GM23338 (cell line): ENCODE data around the gene NTMT1. TPM values are rescaled to one million over a fixed set of nuclear protein-coding genes. Genes with fewer than 3 reads are reported as not detected.

Experiments used
- ATAC-seq: fragments of 200-7000 bp; cut with Tn5 transposase; 3 replicates; pipeline ENCODE4 v1.9.1; 2020
- DNase-seq: peaks from one replicate; pipeline ENCODE4 v3.0.0-alpha.2; 2015; ENCODE audit warnings: low spot score
- H2AFZ ChIP-seq: fragments of 200-600 bp; sonication (generic); 2 replicates; pipeline ENCODE4 v1.8.0; 2016; ENCODE audit warnings: antibody characterized with exemption, mild to moderate bottlenecking, moderate library complexity
- H3F3A ChIP-seq: fragments of 200-600 bp; sonication (generic); replicated peaks from 2 replicates; pipeline ENCODE4 v1.8.0; 2017; ENCODE audit warnings: antibody characterized with exemption, mixed run types, low read depth
- H3K27ac ChIP-seq: fragments of 200-600 bp; sonication (generic); 2 replicates; pipeline ENCODE4 v1.6.1; 2016; ENCODE audit warnings: low read depth
- H3K27me3 ChIP-seq: fragments of 200-600 bp; sonication (generic); 2 replicates; pipeline ENCODE4 v1.8.0; 2016; ENCODE audit warnings: mild to moderate bottlenecking, mixed run types, moderate library complexity; ENCODE audit not compliant: insufficient read depth
- H3K36me3 ChIP-seq: fragments of 200-600 bp; sonication (generic); 2 replicates; pipeline ENCODE4 v1.8.0; 2016; ENCODE audit warnings: mild to moderate bottlenecking; ENCODE audit not compliant: insufficient read depth
- H3K4me1 ChIP-seq: fragments of 200-600 bp; sonication (generic); 2 replicates; pipeline ENCODE4 v1.8.0; 2016; ENCODE audit warnings: mild to moderate bottlenecking, moderate library complexity; ENCODE audit not compliant: insufficient read depth
- H3K4me2 ChIP-seq: fragments of 200-600 bp; sonication (generic); 2 replicates; pipeline ENCODE4 v1.7.1; 2017; ENCODE audit warnings: mixed run types
- H3K4me3 ChIP-seq: fragments of 200-600 bp; sonication (generic); 2 replicates; pipeline ENCODE4 v1.6.1; 2016; ENCODE audit warnings: mixed run types
- H3K79me2 ChIP-seq: fragments of 200-600 bp; sonication (generic); replicated peaks from 2 replicates; pipeline ENCODE4 v1.8.0; 2017; ENCODE audit warnings: mild to moderate bottlenecking; ENCODE audit not compliant: insufficient read depth
- H3K9me2 ChIP-seq: fragments of 200-600 bp; sonication (generic); 2 replicates; pipeline ENCODE4 v1.8.0; 2017; ENCODE audit not compliant: insufficient read depth
- H4K20me1 ChIP-seq: fragments of 200-600 bp; sonication (generic); replicated peaks from 2 replicates; pipeline ENCODE4 v1.8.0; 2017; ENCODE audit warnings: mild to moderate bottlenecking; ENCODE audit not compliant: insufficient read depth
- H3K27ac Mint-ChIP-seq: 2 replicates; pipeline ENCODE4 v1.8.0; 2020; ENCODE audit warnings: inconsistent platforms, mild to moderate bottlenecking, moderate library complexity, mixed read lengths
- H3K27me3 Mint-ChIP-seq: 3 replicates; pipeline ENCODE4 v1.8.0; 2022; ENCODE audit warnings: low read depth, mild to moderate bottlenecking, moderate library complexity, mixed read lengths, inconsistent platforms; ENCODE audit not compliant: insufficient read depth, poor library complexity
- H3K36me3 Mint-ChIP-seq: 3 replicates; pipeline ENCODE4 v1.8.0; 2021; ENCODE audit warnings: low read depth, mild to moderate bottlenecking, inconsistent platforms, moderate library complexity, mixed read lengths
- H3K4me1 Mint-ChIP-seq: 3 replicates; pipeline ENCODE4 v1.8.0; 2020; ENCODE audit warnings: mild to moderate bottlenecking, inconsistent platforms, mixed read lengths
- H3K4me3 Mint-ChIP-seq: 3 replicates; pipeline ENCODE4 v1.8.0; 2021; ENCODE audit warnings: moderate library complexity, mild to moderate bottlenecking, inconsistent platforms, mixed read lengths
- H3K9me3 Mint-ChIP-seq: 3 replicates; pipeline ENCODE4 v1.8.0; 2020; ENCODE audit warnings: moderate library complexity, mild to moderate bottlenecking, inconsistent platforms, mixed read lengths
- JUNB ChIP-seq: IDR thresholded peaks from one replicate; pipeline ENCODE4 v1.6.1; 2016; ENCODE audit warnings: antibody characterized with exemption; ENCODE audit not compliant: unreplicated experiment
- NANOG ChIP-seq: IDR thresholded peaks from 2 replicates; pipeline ENCODE4 v1.6.1; 2016; ENCODE audit warnings: antibody characterized with exemption, borderline replicate concordance
- POLR2AphosphoS5 ChIP-seq: IDR thresholded peaks from 2 replicates; pipeline ENCODE4 v1.6.1; 2016; ENCODE audit warnings: antibody characterized with exemption, low read depth
- ZNF331 ChIP-seq: fragments of 250-450 bp; sonication (Bioruptor Pico); IDR thresholded peaks from 2 replicates; pipeline ENCODE4 v1.5.0; 2020; ENCODE audit warnings: low read depth, mild to moderate bottlenecking, moderate library complexity
- polyA plus RNA-seq: library from polyadenylated mRNA; unstranded; fragments of >200 nt; fragmentation: Nextera tagmentation; extraction: Ambion mirVana; gene quantifications from 2 replicates; pipeline ENCODE4 v1.2.1, GENCODE V29; 2016
- total RNA-seq: library from RNA; depleted of rRNA; stranded (reverse); fragments of >200 nt; shearing (Covaris generic); gene quantifications from 2 replicates; pipeline ENCODE4 v1.2.3, GENCODE V29; 2014
- TF ChIP-seq, protein P1 (sequence below): IDR thresholded peaks from 2 replicates; pipeline ENCODE4 v1.6.1; 2016; ENCODE audit warnings: antibody characterized with exemption
- TF ChIP-seq, protein P2 (sequence below), 2 experiments: fragments of 200-600 bp in 1 of 2; sonication (generic) in 1 of 2; conservative IDR thresholded peaks; 2 replicates each; pipeline versions ENCODE4 v1.5.1 to v1.6.1; 2016 to 2017; ENCODE audit warnings: antibody characterized with exemption in 2 of 2, low read depth in 2 of 2, mild to moderate bottlenecking in 2 of 2, moderate library complexity in 1 of 2
- TF ChIP-seq, protein P3 (sequence below): fragments of 250-450 bp; sonication (Bioruptor Pico); IDR thresholded peaks from 2 replicates; pipeline ENCODE4 v1.5.0; 2020; ENCODE audit warnings: mild to moderate bottlenecking, moderate library complexity

The NTMT1 gene
- total and polyA plus RNA-seq, 2 experiments from 2014 or later: 59.4 to 108 TPM

DNA sequence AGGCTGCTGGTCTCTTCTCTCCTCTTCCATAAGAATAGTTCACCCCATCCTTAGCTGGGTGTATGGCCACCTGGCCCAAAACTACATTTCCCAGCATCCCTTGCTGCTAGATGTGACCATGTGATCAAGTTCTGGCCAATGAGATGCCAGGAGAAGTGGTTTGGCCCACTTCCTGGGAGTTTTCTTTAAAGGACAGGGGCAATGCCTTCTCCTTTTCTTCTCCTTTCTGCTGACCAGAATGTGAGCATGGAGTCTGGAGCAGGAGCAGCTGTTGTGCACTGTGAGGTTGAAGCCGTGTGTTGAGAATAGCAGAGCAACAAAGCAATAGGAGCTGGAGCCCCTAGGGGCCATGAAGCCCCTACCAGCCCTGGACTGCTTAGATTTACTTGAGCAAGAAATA is 41.8 kb upstream of the NTMT1 start:
- H3K36me3 Mint-ChIP-seq: no peaks in the 10 kb centered on the region
- peaks cover 28% of the 10 kb centered on the region for H3K4me1 Mint-ChIP-seq
- Histone ChIP-seq H3K9me2 (no peaks in the 10 kb centered on the region), H3K79me2 (no peaks in the 10 kb centered on the region), H3K27ac (no peak overlapping the region), H3K4me1 (peaks cover 3% of the 10 kb centered on the region; the same call in 1 of the 2 replicates), H4K20me1 (no peaks in the 10 kb centered on the region), H3K4me2 (no peak overlapping the region), H3F3A (no peaks in the 10 kb centered on the region), H2AFZ (0 out of 2 replicates have a peak overlapping the region, but pooled peaks have one; percentile 0), H3K4me3 (no peak overlapping the region), H3K36me3 (no peaks in the 10 kb centered on the region), H3K27me3 (no peaks in the 10 kb centered on the region)
- DNase-seq: peak; percentile 92
- TF ChIP-seq, protein P1, sequence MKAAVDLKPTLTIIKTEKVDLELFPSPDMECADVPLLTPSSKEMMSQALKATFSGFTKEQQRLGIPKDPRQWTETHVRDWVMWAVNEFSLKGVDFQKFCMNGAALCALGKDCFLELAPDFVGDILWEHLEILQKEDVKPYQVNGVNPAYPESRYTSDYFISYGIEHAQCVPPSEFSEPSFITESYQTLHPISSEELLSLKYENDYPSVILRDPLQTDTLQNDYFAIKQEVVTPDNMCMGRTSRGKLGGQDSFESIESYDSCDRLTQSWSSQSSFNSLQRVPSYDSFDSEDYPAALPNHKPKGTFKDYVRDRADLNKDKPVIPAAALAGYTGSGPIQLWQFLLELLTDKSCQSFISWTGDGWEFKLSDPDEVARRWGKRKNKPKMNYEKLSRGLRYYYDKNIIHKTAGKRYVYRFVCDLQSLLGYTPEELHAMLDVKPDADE: peak; percentile 91
- TF ChIP-seq JUNB (no peak), NANOG (no peak), POLR2AphosphoS5 (no peak), ZNF331 (no peak)
- TF ChIP-seq, protein P2, sequence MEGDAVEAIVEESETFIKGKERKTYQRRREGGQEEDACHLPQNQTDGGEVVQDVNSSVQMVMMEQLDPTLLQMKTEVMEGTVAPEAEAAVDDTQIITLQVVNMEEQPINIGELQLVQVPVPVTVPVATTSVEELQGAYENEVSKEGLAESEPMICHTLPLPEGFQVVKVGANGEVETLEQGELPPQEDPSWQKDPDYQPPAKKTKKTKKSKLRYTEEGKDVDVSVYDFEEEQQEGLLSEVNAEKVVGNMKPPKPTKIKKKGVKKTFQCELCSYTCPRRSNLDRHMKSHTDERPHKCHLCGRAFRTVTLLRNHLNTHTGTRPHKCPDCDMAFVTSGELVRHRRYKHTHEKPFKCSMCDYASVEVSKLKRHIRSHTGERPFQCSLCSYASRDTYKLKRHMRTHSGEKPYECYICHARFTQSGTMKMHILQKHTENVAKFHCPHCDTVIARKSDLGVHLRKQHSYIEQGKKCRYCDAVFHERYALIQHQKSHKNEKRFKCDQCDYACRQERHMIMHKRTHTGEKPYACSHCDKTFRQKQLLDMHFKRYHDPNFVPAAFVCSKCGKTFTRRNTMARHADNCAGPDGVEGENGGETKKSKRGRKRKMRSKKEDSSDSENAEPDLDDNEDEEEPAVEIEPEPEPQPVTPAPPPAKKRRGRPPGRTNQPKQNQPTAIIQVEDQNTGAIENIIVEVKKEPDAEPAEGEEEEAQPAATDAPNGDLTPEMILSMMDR (conservative IDR thresholded peaks at IDR 0.05; ENCODE audit: low read depth in 2 of 2): peak in 1 of 2 experiments; percentile 20; a peak in 1 of 4 replicates
- TF ChIP-seq, protein P3, sequence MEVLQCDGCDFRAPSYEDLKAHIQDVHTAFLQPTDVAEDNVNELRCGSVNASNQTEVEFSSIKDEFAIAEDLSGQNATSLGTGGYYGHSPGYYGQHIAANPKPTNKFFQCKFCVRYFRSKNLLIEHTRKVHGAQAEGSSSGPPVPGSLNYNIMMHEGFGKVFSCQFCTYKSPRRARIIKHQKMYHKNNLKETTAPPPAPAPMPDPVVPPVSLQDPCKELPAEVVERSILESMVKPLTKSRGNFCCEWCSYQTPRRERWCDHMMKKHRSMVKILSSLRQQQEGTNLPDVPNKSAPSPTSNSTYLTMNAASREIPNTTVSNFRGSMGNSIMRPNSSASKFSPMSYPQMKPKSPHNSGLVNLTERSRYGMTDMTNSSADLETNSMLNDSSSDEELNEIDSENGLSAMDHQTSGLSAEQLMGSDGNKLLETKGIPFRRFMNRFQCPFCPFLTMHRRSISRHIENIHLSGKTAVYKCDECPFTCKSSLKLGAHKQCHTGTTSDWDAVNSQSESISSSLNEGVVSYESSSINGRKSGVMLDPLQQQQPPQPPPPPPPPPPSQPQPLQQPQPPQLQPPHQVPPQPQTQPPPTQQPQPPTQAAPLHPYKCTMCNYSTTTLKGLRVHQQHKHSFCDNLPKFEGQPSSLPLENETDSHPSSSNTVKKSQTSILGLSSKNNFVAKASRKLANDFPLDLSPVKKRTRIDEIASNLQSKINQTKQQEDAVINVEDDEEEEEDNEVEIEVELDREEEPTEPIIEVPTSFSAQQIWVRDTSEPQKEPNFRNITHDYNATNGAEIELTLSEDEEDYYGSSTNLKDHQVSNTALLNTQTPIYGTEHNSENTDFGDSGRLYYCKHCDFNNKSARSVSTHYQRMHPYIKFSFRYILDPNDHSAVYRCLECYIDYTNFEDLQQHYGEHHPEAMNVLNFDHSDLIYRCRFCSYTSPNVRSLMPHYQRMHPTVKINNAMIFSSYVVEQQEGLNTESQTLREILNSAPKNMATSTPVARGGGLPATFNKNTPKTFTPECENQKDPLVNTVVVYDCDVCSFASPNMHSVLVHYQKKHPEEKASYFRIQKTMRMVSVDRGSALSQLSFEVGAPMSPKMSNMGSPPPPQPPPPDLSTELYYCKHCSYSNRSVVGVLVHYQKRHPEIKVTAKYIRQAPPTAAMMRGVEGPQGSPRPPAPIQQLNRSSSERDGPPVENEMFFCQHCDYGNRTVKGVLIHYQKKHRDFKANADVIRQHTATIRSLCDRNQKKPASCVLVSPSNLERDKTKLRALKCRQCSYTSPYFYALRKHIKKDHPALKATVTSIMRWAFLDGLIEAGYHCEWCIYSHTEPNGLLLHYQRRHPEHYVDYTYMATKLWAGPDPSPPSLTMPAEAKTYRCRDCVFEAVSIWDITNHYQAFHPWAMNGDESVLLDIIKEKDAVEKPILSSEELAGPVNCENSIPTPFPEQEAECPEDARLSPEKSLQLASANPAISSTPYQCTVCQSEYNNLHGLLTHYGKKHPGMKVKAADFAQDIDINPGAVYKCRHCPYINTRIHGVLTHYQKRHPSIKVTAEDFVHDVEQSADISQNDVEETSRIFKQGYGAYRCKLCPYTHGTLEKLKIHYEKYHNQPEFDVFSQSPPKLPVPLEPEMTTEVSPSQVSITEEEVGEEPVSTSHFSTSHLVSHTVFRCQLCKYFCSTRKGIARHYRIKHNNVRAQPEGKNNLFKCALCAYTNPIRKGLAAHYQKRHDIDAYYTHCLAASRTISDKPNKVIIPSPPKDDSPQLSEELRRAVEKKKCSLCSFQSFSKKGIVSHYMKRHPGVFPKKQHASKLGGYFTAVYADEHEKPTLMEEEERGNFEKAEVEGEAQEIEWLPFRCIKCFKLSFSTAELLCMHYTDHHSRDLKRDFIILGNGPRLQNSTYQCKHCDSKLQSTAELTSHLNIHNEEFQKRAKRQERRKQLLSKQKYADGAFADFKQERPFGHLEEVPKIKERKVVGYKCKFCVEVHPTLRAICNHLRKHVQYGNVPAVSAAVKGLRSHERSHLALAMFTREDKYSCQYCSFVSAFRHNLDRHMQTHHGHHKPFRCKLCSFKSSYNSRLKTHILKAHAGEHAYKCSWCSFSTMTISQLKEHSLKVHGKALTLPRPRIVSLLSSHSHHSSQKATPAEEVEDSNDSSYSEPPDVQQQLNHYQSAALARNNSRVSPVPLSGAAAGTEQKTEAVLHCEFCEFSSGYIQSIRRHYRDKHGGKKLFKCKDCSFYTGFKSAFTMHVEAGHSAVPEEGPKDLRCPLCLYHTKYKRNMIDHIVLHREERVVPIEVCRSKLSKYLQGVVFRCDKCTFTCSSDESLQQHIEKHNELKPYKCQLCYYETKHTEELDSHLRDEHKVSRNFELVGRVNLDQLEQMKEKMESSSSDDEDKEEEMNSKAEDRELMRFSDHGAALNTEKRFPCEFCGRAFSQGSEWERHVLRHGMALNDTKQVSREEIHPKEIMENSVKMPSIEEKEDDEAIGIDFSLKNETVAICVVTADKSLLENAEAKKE: no peak
- no peak overlapping the region for H3K4me3 Mint-ChIP-seq
- ATAC-seq: peak; percentile 82
- no peaks in the 10 kb centered on the region for H3K9me3 Mint-ChIP-seq
- peak overlapping the region; percentile 18; the same call in 1 of the 2 replicates for H3K27ac Mint-ChIP-seq
- peaks cover 18% of the 10 kb centered on the region for H3K27me3 Mint-ChIP-seq
